GM12878 (cell line): Measurements from ENCODE around the gene ZP2. TPM values are rescaled to one million over a fixed set of nuclear protein-coding genes. Genes with fewer than 3 reads are reported as not detected.

ENCODE experiments used
- CREB1 ChIP-seq: IDR thresholded peaks from 2 replicates; pipeline ENCODE4 v1.6.1; 2012; ENCODE audit warnings: low read depth, mild to moderate bottlenecking, inconsistent platforms
- EED ChIP-seq: sonication (generic); IDR thresholded peaks from 2 replicates; pipeline ENCODE4 v1.6.1; 2016; ENCODE audit warnings: antibody characterized with exemption, low read depth
- FOXM1 ChIP-seq: IDR thresholded peaks from 2 replicates; pipeline ENCODE4 v1.6.1; 2012; ENCODE audit warnings: low read depth, mild to moderate bottlenecking, inconsistent platforms, low read length, moderate library complexity
- GABPA ChIP-seq: IDR thresholded peaks from 2 replicates; pipeline ENCODE4 v1.6.1; 2014; ENCODE audit warnings: antibody characterized with exemption, low read depth, mild to moderate bottlenecking, inconsistent platforms
- KLF5 ChIP-seq: fragments of 450-650 bp; IDR thresholded peaks from 2 replicates; pipeline ENCODE4 v1.6.1; 2014; ENCODE audit warnings: mild to moderate bottlenecking; ENCODE audit not compliant: partially characterized antibody
- MYC ChIP-seq: IDR thresholded peaks from 2 replicates; pipeline ENCODE4 v1.6.1; 2011; ENCODE audit warnings: mild to moderate bottlenecking, low read length, moderate library complexity, inconsistent platforms; ENCODE audit not compliant: insufficient read depth, insufficient replicate concordance, insufficient read length, severe bottlenecking
- NBN ChIP-seq: fragments of 450-650 bp; IDR thresholded peaks from 2 replicates; pipeline ENCODE4 v1.6.1; 2016
- PML ChIP-seq: IDR thresholded peaks from 2 replicates; pipeline ENCODE4 v1.6.1; 2012; ENCODE audit warnings: low read length, inconsistent platforms
- RAD21 ChIP-seq: IDR thresholded peaks from 2 replicates; pipeline ENCODE4 v1.6.1; 2011; ENCODE audit warnings: mild to moderate bottlenecking, low read depth, low read length, moderate library complexity; ENCODE audit not compliant: insufficient read depth
- RELB ChIP-seq: fragments of 450-650 bp; IDR thresholded peaks from 2 replicates; pipeline ENCODE4 v1.6.1; 2017; ENCODE audit warnings: low read depth, mild to moderate bottlenecking, moderate library complexity
- SP1 ChIP-seq: IDR thresholded peaks from one replicate; pipeline ENCODE4 v1.6.1; 2011; ENCODE audit warnings: low read depth, low read length
- SPI1 ChIP-seq: IDR thresholded peaks from 2 replicates; pipeline ENCODE4 v1.6.1; 2011; ENCODE audit warnings: low read depth, mild to moderate bottlenecking, low read length, moderate library complexity, borderline replicate concordance; ENCODE audit not compliant: insufficient read depth
- STAT3 ChIP-seq: IDR thresholded peaks from 2 replicates; pipeline ENCODE4 v1.6.1; 2011; ENCODE audit warnings: low read depth, low read length, improper control_type of control experiment
- TBL1XR1 ChIP-seq: IDR thresholded peaks from 2 replicates; pipeline ENCODE4 v1.6.1; 2012; ENCODE audit warnings: low read depth, low read length, improper control_type of control experiment
- TCF3 ChIP-seq: IDR thresholded peaks from 2 replicates; pipeline ENCODE4 v1.6.1; 2012; ENCODE audit warnings: low read depth, mild to moderate bottlenecking, low read length, borderline replicate concordance; ENCODE audit not compliant: insufficient read depth
- YBX1 ChIP-seq: fragments of 450-650 bp; IDR thresholded peaks from 2 replicates; pipeline ENCODE4 v1.6.1; 2016; ENCODE audit warnings: antibody characterized with exemption
- ZNF687 ChIP-seq: fragments of 450-650 bp; IDR thresholded peaks from 2 replicates; pipeline ENCODE4 v1.6.1; 2017; ENCODE audit warnings: mild to moderate bottlenecking, moderate library complexity
- polyA plus RNA-seq, 11 experiments: library from polyadenylated mRNA; depleted of rRNA in 4 of 11; unstranded in 6 of 11; stranded (reverse) in 5 of 11; fragments of >200 nt; fragmentation: Nextera tagmentation in 4 of 11; fragmentation: Illumina TruSeq in 1 of 11; extraction: Ambion mirVana in 4 of 11; extraction: Trizol in 1 of 11; gene quantifications; 1 replicate in 1 of 11; 2 replicates in 10 of 11; pipeline versions ENCODE4 v1.2.1 to v1.2.3, GENCODE V29; 2011 to 2016; ENCODE audit warnings: inconsistent platforms in 2 of 11, missing spikeins in 2 of 11, low read depth in 1 of 11
- total RNA-seq, 4 experiments: library from RNA; depleted of rRNA in 3 of 4; stranded (reverse); fragments of >200 nt in 3 of 4; fragmentation: Illumina TruSeq in 1 of 4; extraction: Trizol in 1 of 4; gene quantifications; 2 replicates each; pipeline versions ENCODE4 v1.2.1 to v1.2.3, GENCODE V29; 2013 to 2021
- TF ChIP-seq, protein P1 (sequence below): fragments of 450-650 bp; IDR thresholded peaks from 2 replicates; pipeline ENCODE4 v1.6.1; 2018; ENCODE audit warnings: mild to moderate bottlenecking, low read depth, moderate library complexity; ENCODE audit not compliant: partially characterized antibody
- TF ChIP-seq, protein P2 (sequence below): IDR thresholded peaks from 2 replicates; pipeline ENCODE4 v1.6.1; 2011; ENCODE audit warnings: borderline replicate concordance, low read depth, mild to moderate bottlenecking, moderate library complexity, low read length; ENCODE audit not compliant: insufficient read depth, poor library complexity, severe bottlenecking

ZP2 gene
- total and polyA plus RNA-seq, 10 of the 15 experiments (the other 5 are each of a cell fraction or from before 2014, with no cell fraction given) = 0.11 to 0.33 (median 0.16) TPM; not detected in 1

DNA sequence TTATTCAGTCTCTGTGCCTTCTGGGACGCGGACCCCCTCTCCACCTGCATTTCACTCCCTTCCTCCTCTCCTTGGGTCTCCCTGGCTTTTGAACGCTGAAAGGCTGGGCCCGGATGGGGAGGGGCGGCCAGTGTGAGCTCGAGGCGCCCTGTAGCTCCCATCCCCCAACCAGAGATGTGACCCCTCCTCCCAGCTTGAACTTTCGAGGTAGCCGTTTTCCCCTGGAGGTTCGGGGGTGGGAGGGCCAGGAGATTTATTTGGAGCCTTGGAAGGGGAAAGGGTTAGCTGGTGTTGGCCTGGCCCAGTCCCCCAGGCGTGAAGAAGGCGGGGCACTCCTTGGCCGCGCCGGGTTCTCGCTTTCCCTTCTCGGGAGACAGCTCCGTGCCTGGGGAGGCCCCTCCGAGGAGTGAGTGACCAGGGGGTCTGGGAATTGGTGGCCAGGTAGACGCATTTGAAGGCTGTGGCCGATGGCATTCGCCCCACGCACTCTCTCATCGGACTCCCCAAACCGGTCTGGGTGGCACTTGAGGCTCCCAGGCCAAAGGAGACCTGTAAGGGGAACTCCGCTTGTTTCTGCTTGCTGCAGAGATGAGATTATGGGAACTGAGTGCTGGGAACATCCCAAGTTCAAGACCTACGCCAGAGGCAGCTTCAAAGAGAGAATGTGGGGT, 52.0 kb downstream of the ZP2 start (continued):
- no peak for TF ChIP-seq ZNF687
- no peak for TF ChIP-seq PML
- TF ChIP-seq FOXM1 = no peak
- no peak for TF ChIP-seq TCF3
- TF ChIP-seq TBL1XR1 = no peak
- no peak for TF ChIP-seq STAT3
- TF ChIP-seq RAD21 = no peak
- no peak for TF ChIP-seq NBN
- TF ChIP-seq YBX1 = no peak
- TF ChIP-seq RELB = peak; percentile 30; the same call in 1 of the 2 replicates
- TF ChIP-seq, protein P1, sequence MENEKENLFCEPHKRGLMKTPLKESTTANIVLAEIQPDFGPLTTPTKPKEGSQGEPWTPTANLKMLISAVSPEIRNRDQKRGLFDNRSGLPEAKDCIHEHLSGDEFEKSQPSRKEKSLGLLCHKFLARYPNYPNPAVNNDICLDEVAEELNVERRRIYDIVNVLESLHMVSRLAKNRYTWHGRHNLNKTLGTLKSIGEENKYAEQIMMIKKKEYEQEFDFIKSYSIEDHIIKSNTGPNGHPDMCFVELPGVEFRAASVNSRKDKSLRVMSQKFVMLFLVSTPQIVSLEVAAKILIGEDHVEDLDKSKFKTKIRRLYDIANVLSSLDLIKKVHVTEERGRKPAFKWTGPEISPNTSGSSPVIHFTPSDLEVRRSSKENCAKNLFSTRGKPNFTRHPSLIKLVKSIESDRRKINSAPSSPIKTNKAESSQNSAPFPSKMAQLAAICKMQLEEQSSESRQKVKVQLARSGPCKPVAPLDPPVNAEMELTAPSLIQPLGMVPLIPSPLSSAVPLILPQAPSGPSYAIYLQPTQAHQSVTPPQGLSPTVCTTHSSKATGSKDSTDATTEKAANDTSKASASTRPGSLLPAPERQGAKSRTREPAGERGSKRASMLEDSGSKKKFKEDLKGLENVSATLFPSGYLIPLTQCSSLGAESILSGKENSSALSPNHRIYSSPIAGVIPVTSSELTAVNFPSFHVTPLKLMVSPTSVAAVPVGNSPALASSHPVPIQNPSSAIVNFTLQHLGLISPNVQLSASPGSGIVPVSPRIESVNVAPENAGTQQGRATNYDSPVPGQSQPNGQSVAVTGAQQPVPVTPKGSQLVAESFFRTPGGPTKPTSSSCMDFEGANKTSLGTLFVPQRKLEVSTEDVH = no peak
- TF ChIP-seq SPI1 = peak; percentile 24; the same call in 1 of the 2 replicates
- TF ChIP-seq SP1 = no peak
- TF ChIP-seq, protein P2, sequence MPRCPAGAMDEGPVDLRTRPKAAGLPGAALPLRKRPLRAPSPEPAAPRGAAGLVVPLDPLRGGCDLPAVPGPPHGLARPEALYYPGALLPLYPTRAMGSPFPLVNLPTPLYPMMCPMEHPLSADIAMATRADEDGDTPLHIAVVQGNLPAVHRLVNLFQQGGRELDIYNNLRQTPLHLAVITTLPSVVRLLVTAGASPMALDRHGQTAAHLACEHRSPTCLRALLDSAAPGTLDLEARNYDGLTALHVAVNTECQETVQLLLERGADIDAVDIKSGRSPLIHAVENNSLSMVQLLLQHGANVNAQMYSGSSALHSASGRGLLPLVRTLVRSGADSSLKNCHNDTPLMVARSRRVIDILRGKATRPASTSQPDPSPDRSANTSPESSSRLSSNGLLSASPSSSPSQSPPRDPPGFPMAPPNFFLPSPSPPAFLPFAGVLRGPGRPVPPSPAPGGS = no peak
- peak; percentile 40; the same call in 1 of the 2 replicates for TF ChIP-seq EED
- no peak for TF ChIP-seq MYC
- TF ChIP-seq CREB1 = no peak
- no peak for TF ChIP-seq KLF5
- no peak for TF ChIP-seq GABPA
